IPS-NIHi11 (cell line): Measurements from ENCODE around the gene ZNF677.
"Not testable (repeated sequence)": the region's sequence is repeated elsewhere in the genome, so short reads cannot be mapped to it uniquely, and the experiment has no call there.

Source experiments
- DNase-seq: peaks from one replicate; pipeline ENCODE4 v3.0.0; 2012; ENCODE audit warnings: mixed read lengths, low spot score

ZNF677 gene

GRCh38 chr19:53254411-53255341, at the start of gene ZNF677:
Gene ZNF677 (minus strand): TSS chr19:53254873. CDS start chr19:53251550, 3,323 bp downstream.
- peak; percentile 94 for DNase-seq

DNA sequence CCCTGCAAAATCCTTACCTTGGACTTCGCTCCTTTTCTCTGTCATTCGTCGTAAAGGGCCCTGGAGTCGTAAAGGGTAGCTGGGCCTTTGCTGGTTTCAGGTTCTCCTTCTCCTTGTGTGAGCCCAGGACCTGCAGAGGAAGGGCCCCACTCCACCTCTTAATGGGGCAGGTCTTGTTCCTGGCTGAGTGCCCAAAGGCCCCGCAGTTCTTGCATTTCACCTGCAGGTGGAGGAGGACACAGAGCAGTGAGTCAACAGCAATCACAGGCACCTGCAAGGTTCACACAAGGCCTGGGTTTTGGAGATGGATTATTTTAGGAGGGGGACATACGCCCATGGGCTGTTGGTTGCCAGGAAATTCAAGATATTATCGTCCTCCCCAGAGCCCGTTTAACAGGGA, 46.7 kb upstream of the ZNF677 start:
- DNase-seq: not testable (repeated sequence)

GRCh38 chr19:53294786-53295441, 40.2 kb upstream of the ZNF677 start:
- no peak for DNase-seq

GRCh38 chr19:53290758-53291549, 36.3 kb upstream of the ZNF677 start:
- no peak for DNase-seq

DNA sequence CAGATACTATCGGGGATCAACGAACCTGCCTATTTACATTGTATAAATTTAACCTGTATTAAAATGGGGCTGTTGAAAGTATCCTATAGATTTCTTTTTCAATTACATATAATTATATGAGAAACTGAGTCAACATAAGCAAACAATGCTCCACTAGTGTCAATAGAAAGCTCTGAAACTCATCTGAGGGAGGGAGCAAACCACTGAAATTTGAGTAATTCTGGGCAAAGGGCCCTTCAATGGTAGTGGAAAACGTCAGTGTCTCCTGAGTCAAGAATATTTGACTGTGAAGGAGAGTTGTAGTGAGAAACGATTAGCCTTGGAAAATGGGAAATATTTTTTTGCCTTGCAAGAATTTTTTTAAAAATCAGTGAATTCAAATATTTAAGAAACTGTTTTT, 30.4 kb upstream of the ZNF677 start:
- DNase-seq: no peak

GRCh38 chr19:53281947-53282346, 27.3 kb upstream of the ZNF677 start:
- DNase-seq: not testable (repeated sequence)

GRCh38 chr19:53275480-53275879, 20.8 kb upstream of the ZNF677 start:
- no peak for DNase-seq

DNA sequence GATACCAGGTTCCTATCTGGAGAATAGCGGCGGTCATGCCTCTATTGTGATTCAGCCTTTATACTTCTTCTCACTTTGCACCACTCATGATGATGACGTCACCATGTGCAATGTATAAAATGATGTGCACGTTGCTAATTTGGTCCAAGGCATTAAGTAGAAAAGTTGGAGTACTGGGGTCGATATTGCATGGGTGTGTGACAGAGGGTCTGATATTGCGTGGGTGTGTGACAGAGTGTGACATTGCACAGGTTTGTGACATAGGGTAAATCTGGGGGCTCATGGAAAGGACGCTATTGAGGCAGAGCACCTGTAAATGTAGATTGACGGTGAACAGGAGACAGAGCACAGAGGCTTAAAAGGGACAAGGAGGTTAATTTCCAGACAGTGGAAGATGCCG, 17.4 kb upstream of the ZNF677 start:
- no peak for DNase-seq

DNA sequence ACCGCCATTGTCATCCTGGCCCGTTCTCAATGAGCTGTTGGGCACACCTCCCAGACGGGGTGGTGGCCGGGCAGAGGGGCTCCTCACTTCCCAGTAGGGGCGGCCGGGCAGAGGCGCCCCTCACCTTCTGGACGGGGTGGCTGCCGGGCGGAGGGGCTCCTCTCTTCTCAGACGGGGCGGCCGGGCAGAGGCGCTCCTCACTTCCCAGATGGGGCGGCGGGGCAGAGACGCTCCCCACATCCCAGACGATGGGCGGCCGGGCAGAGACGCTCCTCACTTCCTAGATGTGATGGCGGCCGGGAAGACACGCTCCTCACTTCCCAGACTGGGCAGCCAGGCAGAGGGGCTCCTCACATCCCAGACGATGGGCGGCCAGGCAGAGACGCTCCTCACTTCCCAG, 15.2 kb upstream of the ZNF677 start:
- DNase-seq: not testable (repeated sequence)

GRCh38 chr19:53267623-53268022, 12.9 kb upstream of the ZNF677 start, which contains the start of gene VN1R4:
Gene VN1R4 (minus strand): TSS chr19:53267723. CDS start chr19:53267665, 58 bp downstream.
- DNase-seq: not testable (repeated sequence)

DNA sequence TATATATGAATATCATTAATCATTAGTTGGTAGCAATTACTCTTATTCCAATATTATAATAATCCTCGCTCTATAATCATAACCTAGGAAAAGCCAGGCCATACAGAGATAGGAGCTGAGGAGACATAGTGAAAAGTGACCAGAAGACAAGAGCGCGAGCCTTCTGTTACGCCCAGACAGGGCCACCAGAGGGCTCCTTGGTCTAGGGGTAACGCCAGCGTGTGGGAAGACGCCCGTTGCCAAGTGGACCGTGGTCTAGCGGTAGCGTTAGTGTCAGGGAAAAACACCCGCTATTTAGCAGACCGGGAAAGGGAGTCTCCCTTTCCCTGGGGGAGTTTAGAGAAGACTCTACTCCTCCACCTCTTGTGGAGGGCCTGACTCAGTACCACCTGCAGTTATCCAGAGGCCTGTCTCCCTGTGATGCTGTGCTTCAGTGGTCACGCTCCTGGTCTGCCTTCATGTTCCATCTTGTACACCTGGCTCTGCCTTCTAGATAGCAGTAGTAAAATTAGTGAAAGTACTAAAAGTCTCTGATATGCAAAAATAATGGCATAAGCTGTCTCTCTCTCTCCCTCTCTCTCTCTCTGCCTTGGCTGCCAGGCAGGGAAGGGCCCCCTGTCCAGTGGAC, 3.2 kb upstream of the ZNF677 start, which contains the start of gene VN1R2:
Gene VN1R2, plus strand, starts transcription at position 578 of the 628 bp plus-strand sequence. CDS start 84 bp downstream, outside the sequence.
- not testable (repeated sequence) for DNase-seq

DNA sequence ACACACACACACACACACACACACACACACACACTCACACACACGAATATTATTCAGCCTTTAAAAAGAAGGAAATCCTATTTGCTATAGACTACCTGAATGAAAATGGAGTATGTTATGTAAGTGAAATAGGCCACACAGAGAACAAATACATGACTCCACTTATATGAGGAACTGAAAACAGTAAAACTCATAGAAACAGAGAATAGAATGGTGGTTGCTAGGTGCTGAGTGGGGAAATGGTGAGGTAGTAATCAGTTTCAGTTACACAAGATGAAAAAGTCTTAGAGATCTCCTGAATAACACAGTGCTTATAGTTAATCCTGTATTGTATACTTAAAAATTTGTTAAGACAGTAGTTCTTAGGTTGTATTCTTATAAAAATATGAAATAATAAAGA, 8.2 kb downstream of the ZNF677 start:
- no peak for DNase-seq

GRCh38 chr19:53237114-53237777, 17.4 kb downstream of the ZNF677 start:
- DNase-seq: no peak

GRCh38 chr19:53224606-53225005, 30.1 kb downstream of the ZNF677 start:
- no peak for DNase-seq

DNA sequence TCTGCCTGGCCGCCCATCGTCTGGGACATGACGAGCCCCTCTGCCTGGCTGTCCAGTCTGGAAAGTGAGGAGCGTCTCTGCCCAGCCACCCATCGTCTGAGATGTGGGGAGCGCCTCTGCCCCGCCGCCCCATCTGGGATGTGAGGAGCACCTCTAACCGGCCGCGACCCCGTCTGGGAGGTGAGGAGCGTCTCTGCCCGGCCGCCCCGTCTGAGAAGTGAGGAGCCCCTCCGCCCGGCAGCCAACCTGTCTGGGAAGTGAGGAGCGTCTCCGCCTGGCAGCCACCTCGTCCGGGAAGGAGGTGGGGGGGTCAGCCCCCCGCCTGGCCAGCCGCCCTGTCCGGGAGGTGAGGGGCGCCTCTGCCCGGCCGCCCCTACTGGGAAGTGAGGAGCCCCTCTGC, 32.0 kb downstream of the ZNF677 start:
- not testable (repeated sequence) for DNase-seq

- no peak for DNase-seq
Observed at GRCh38 chr19:53212703-53213320, 41.9 kb downstream of the ZNF677 start.

DNA sequence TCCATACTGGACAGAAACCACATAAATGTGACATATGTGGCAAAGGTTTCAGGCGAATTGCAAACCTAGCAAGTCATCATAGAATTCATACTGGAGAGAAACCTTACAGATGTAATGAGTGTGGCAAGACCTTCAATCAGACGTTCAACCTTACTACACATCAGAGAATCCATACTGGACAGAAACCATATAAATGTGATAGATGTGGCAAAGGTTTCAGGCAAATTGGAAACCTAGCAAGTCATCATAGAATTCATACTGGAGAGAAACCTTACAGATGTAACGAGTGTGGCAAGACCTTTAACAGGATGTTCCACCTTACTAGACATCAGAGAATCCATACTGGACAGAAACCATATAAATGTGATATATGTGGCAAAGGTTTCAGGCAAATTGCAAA, 43.1 kb downstream of the ZNF677 start:
- not testable (repeated sequence) for DNase-seq

- peak; percentile 99 for DNase-seq
Observed at GRCh38 chr19:53196777-53197396, 57.8 kb downstream of the ZNF677 start.

GRCh38 chr19:53195265-53195903, 59.3 kb downstream of the ZNF677 start:
- DNase-seq: peak; percentile 50
